WTC11 (cell line): ENCODE measurements around the gene CCDC170. TPM values are rescaled to one million over a fixed set of nuclear protein-coding genes. Genes with fewer than 3 reads are reported as not detected.

ENCODE experiments used
- ATAC-seq: fragments of 200-7000 bp; cut with Tn5 transposase; 2 replicates; pipeline ENCODE4 v1.10.0; 2021; ENCODE audit warnings: mild to moderate bottlenecking, moderate library complexity
- CTCF ChIA-PET: fragments of 300-600 bp; sonication (Branson Sonifier 250); formaldehyde crosslinking; loops from one replicate; lab custom pipeline; 2021; ENCODE audit warnings: antibody characterized with exemption; lab: Charles Lee
- POLR2A ChIA-PET: fragments of 350-600 bp; sonication (Branson Sonifier 250); formaldehyde crosslinking; loops from one replicate; lab custom pipeline; 2021; ENCODE audit warnings: antibody characterized with exemption; lab: Charles Lee
- DNase-seq: peaks from one replicate; pipeline ENCODE4 v3.0.0; 2021; ENCODE audit warnings: low spot score
- H3K27ac Mint-ChIP-seq: 2 replicates; pipeline ENCODE4 v1.8.0; 2021; ENCODE audit warnings: mixed read lengths
- H3K27me3 Mint-ChIP-seq: 2 replicates; pipeline ENCODE4 v1.8.0; 2021; ENCODE audit warnings: low read depth, mild to moderate bottlenecking, moderate library complexity, mixed read lengths
- H3K36me3 Mint-ChIP-seq: 2 replicates; pipeline ENCODE4 v1.8.0; 2021; ENCODE audit warnings: mixed read lengths
- H3K4me1 Mint-ChIP-seq: 2 replicates; pipeline ENCODE4 v1.8.0; 2022; ENCODE audit warnings: mixed read lengths
- H3K4me3 Mint-ChIP-seq: 2 replicates; pipeline ENCODE4 v1.8.0; 2021; ENCODE audit warnings: mild to moderate bottlenecking, moderate library complexity, mixed read lengths
- H3K9me3 Mint-ChIP-seq: 2 replicates; pipeline ENCODE4 v1.8.0; 2021; ENCODE audit warnings: mixed read lengths
- ATF1 ChIP-seq: sonication (generic); formaldehyde crosslinking; IDR thresholded peaks from 2 replicates; pipeline ENCODE4 v1.8.1; 2023; ENCODE audit warnings: mild to moderate bottlenecking, moderate library complexity, missing genetic modification reagents
- CBFB ChIP-seq: sonication (generic); formaldehyde crosslinking; IDR thresholded peaks from 2 replicates; pipeline ENCODE4 v1.8.1; 2022; ENCODE audit warnings: mild to moderate bottlenecking, low read depth, missing genetic modification reagents
- CREM ChIP-seq: sonication (generic); formaldehyde crosslinking; IDR thresholded peaks from 2 replicates; pipeline ENCODE4 v1.8.1; 2022; ENCODE audit warnings: mild to moderate bottlenecking, missing genetic modification reagents, moderate library complexity
- ELF4 ChIP-seq: sonication (generic); formaldehyde crosslinking; IDR thresholded peaks from 2 replicates; pipeline ENCODE4 v1.8.1; 2022; ENCODE audit warnings: low read depth, mild to moderate bottlenecking, moderate library complexity, missing genetic modification reagents
- ERG ChIP-seq: fragments of 250-450 bp; sonication (Bioruptor Pico); IDR thresholded peaks from 2 replicates; pipeline ENCODE4 v1.8.0; 2021; ENCODE audit warnings: mild to moderate bottlenecking
- ESRRA ChIP-seq: sonication (generic); formaldehyde crosslinking; IDR thresholded peaks from 2 replicates; pipeline ENCODE4 v1.8.1; 2022; ENCODE audit warnings: mild to moderate bottlenecking, missing genetic modification reagents, borderline replicate concordance
- FOXK1 ChIP-seq: sonication (generic); formaldehyde crosslinking; IDR thresholded peaks from 2 replicates; pipeline ENCODE4 v1.8.0; 2022; ENCODE audit warnings: mild to moderate bottlenecking, moderate library complexity, missing genetic modification reagents
- HMGA2 ChIP-seq: fragments of 250-450 bp; sonication (Bioruptor Pico); IDR thresholded peaks from 2 replicates; pipeline ENCODE4 v1.4.0; 2021; ENCODE audit warnings: mild to moderate bottlenecking, moderate library complexity
- MXD4 ChIP-seq: fragments of 250-450 bp; sonication (Bioruptor Pico); IDR thresholded peaks from 2 replicates; pipeline ENCODE4 v1.8.0; 2021; ENCODE audit warnings: mild to moderate bottlenecking, moderate library complexity, borderline replicate concordance
- NFYB ChIP-seq: sonication (generic); formaldehyde crosslinking; conservative IDR thresholded peaks from 2 replicates; pipeline ENCODE4 v1.8.0; 2022; ENCODE audit warnings: low read depth, missing genetic modification reagents
- NR1H2 ChIP-seq: sonication (generic); formaldehyde crosslinking; IDR thresholded peaks from 2 replicates; pipeline ENCODE4 v1.9.0; 2021; ENCODE audit warnings: mild to moderate bottlenecking, moderate library complexity, missing genetic modification reagents
- NR3C1 ChIP-seq: sonication (generic); formaldehyde crosslinking; conservative IDR thresholded peaks from 2 replicates; pipeline ENCODE4 v1.8.1; 2023; ENCODE audit warnings: low read depth, mild to moderate bottlenecking, missing genetic modification reagents
- PRDM15 ChIP-seq: sonication (generic); formaldehyde crosslinking; IDR thresholded peaks from 2 replicates; pipeline ENCODE4 v1.8.0; 2022; ENCODE audit warnings: missing genetic modification reagents
- TCF7 ChIP-seq: sonication (generic); formaldehyde crosslinking; IDR thresholded peaks from 2 replicates; pipeline ENCODE4 v1.8.0; 2022; ENCODE audit warnings: mild to moderate bottlenecking, low read depth, missing genetic modification reagents, moderate library complexity
- TEAD1 ChIP-seq: sonication (generic); formaldehyde crosslinking; IDR thresholded peaks from 2 replicates; pipeline ENCODE4 v1.8.0; 2022; ENCODE audit warnings: mild to moderate bottlenecking, missing genetic modification reagents
- ZNF138 ChIP-seq: sonication (generic); formaldehyde crosslinking; conservative IDR thresholded peaks from 2 replicates; pipeline ENCODE4 v1.8.1; 2022; ENCODE audit warnings: mild to moderate bottlenecking, moderate library complexity, missing genetic modification reagents
- ZNF396 ChIP-seq: fragments of 250-450 bp; sonication (Bioruptor Pico); IDR thresholded peaks from 2 replicates; pipeline ENCODE4 v1.8.0; 2021; ENCODE audit warnings: mild to moderate bottlenecking, moderate library complexity, borderline replicate concordance
- ZNF416 ChIP-seq: fragments of 250-450 bp; sonication (Bioruptor Pico); IDR thresholded peaks from 2 replicates; pipeline ENCODE4 v1.9.0; 2021; ENCODE audit warnings: mild to moderate bottlenecking, inconsistent platforms
- ZNF423 ChIP-seq: fragments of 250-450 bp; sonication (Bioruptor Pico); IDR thresholded peaks from 2 replicates; pipeline ENCODE4 v2.1.2; 2022; ENCODE audit warnings: mild to moderate bottlenecking, moderate library complexity
- total RNA-seq: library from RNA; stranded (reverse); gene quantifications from 3 replicates; pipeline ENCODE4 v1.2.3, GENCODE V29; 2021
- TF ChIP-seq, protein P1 (sequence below): fragments of 250-450 bp; sonication (Bioruptor Pico); IDR thresholded peaks from 2 replicates; pipeline ENCODE4 v1.9.0; 2021; ENCODE audit warnings: mild to moderate bottlenecking
- TF ChIP-seq, protein P2 (sequence below): sonication (generic); formaldehyde crosslinking; IDR thresholded peaks from 2 replicates; pipeline ENCODE4 v1.8.1; 2022; ENCODE audit warnings: mild to moderate bottlenecking, moderate library complexity, missing genetic modification reagents

The CCDC170 gene
- total RNA-seq, 1 experiment from 2014 or later, result 0.26 TPM

DNA sequence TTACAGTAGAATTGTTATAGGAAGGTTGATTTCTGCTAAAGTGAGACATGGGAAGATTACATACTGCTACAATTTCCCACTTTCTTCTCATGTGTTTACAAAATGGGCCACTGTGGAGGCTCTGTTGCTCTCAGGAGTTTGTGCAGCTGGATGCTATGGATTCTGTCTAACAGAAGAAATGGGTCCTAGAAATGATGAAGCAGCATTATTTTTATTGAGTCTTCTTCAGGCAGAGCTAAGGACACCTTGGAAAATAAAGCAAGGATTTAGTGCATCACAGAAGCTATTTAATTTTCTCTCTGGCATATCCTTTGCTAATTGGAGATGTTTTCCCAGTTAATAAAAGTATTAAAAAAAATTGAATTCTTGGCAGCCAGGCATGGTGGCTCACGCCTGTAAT, 29.2 kb downstream of the CCDC170 start (continued):
- TF ChIP-seq PRDM15 (CRISPR knock-in tag) (no peak), NFYB (no peak), NR3C1 (CRISPR knock-in tag) (no peak), MXD4 (CRISPR knock-in tag) (no peak)

DNA sequence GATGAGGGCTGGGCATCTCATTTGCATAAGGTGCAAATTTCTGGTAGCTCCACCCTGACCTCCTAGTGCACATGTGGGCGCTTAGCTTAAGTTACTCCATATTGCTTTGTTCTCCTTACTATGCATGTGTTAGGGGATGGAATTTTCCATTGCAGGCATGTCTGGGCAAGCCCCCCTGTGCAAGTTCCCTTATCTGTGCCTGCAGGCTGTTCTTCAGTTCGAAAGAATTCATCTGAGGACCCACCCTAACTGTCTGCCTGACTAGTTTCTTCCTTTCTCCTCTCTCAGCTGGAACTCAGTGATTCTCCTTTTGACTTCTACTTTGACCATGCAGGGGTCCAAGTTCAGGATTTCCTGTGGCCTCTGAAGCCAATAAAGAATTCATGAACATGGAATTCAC, 30.2 kb downstream of the CCDC170 start:
- Mint-ChIP-seq H3K4me1 (peaks cover 2% of the 10 kb centered on the region; the same call in 1 of the 2 replicates), H3K27ac (no peak overlapping the region), H3K4me3 (no peak overlapping the region), H3K27me3 (no peaks in the 10 kb centered on the region), H3K36me3 (peaks cover 53% of the 10 kb centered on the region), H3K9me3 (peaks cover 59% of the 10 kb centered on the region)
- ATAC-seq (no peak), DNase-seq (no peak)
- POLR2A ChIA-PET, result no interaction called here
- CTCF ChIA-PET, result no interaction called here
- TF ChIP-seq ZNF423 (CRISPR knock-in tag) (no peak), ELF4 (CRISPR knock-in tag) (no peak), ZNF396 (CRISPR knock-in tag) (no peak), ZNF138 (CRISPR knock-in tag) (no peak), FOXK1 (CRISPR knock-in tag) (no peak), ZNF416 (CRISPR knock-in tag) (no peak), NR3C1 (CRISPR knock-in tag) (no peak), TCF7 (CRISPR knock-in tag) (no peak), HMGA2 (CRISPR knock-in tag) (no peak), NR1H2 (CRISPR knock-in tag) (no peak), ERG (CRISPR knock-in tag) (no peak), ATF1 (CRISPR knock-in tag) (no peak), ESRRA (CRISPR knock-in tag) (no peak)
- TF ChIP-seq, protein P1, sequence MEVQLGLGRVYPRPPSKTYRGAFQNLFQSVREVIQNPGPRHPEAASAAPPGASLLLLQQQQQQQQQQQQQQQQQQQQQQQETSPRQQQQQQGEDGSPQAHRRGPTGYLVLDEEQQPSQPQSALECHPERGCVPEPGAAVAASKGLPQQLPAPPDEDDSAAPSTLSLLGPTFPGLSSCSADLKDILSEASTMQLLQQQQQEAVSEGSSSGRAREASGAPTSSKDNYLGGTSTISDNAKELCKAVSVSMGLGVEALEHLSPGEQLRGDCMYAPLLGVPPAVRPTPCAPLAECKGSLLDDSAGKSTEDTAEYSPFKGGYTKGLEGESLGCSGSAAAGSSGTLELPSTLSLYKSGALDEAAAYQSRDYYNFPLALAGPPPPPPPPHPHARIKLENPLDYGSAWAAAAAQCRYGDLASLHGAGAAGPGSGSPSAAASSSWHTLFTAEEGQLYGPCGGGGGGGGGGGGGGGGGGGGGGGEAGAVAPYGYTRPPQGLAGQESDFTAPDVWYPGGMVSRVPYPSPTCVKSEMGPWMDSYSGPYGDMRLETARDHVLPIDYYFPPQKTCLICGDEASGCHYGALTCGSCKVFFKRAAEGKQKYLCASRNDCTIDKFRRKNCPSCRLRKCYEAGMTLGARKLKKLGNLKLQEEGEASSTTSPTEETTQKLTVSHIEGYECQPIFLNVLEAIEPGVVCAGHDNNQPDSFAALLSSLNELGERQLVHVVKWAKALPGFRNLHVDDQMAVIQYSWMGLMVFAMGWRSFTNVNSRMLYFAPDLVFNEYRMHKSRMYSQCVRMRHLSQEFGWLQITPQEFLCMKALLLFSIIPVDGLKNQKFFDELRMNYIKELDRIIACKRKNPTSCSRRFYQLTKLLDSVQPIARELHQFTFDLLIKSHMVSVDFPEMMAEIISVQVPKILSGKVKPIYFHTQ (CRISPR knock-in tag), result no peak

DNA sequence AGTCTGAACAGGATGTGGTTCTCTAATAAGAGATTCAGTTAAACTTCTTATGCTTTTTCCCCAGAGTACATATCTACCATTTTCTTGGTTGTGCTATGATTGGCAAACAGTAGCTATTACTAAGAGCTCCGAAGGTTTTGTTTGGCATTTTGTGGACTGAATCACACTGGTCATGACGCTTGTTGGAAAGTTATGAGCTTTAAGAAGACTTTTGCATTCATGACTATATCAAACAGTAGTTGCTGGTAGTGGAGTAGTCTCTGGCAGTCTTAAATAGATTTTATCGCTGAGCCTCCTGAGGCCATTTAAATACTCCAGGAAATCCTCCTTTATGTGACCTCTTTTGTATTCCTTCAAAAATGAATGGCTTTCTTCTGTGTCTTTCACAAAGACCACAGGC, 40.8 kb downstream of the CCDC170 start:
- H3K36me3 Mint-ChIP-seq, result peaks cover 9% of the 10 kb centered on the region
- H3K27ac Mint-ChIP-seq, result no peak overlapping the region
- H3K4me1 Mint-ChIP-seq, result no peaks in the 10 kb centered on the region
- POLR2A ChIA-PET, result no interaction called here
- DNase-seq, result no peak
- TF ChIP-seq, protein P2, sequence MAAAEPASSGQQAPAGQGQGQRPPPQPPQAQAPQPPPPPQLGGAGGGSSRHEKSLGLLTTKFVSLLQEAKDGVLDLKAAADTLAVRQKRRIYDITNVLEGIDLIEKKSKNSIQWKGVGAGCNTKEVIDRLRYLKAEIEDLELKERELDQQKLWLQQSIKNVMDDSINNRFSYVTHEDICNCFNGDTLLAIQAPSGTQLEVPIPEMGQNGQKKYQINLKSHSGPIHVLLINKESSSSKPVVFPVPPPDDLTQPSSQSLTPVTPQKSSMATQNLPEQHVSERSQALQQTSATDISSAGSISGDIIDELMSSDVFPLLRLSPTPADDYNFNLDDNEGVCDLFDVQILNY (CRISPR knock-in tag), result no peak
- no peak for TF ChIP-seq ZNF396 (CRISPR knock-in tag)
- no peak for TF ChIP-seq CREM (CRISPR knock-in tag)
- TF ChIP-seq CBFB, result no peak
- no peak for TF ChIP-seq TEAD1 (CRISPR knock-in tag)
- TF ChIP-seq HMGA2 (CRISPR knock-in tag), result no peak
- peaks cover 19% of the 10 kb centered on the region for H3K9me3 Mint-ChIP-seq
- peaks cover 3% of the 10 kb centered on the region; the same call in 1 of the 2 replicates for H3K27me3 Mint-ChIP-seq
- no peak for ATAC-seq
- CTCF ChIA-PET, result no interaction called here
- H3K4me3 Mint-ChIP-seq, result no peak overlapping the region
